ENCODE measurements around the gene CD248. TPM values are rescaled to one million over a fixed set of nuclear protein-coding genes. Genes with fewer than 3 reads are reported as not detected.
A peak's percentile ranks its signal among the peaks of the same experiment; 100 is the strongest.

Gene CD248
- total RNA-seq, 1 donor from 2014 or later: 11.4 TPM

GRCh38 chr11:66288671-66289547, 27.9 kb downstream of the CD248 start, which contains the start of gene YIF1A:
TSS of gene YIF1A (minus strand) at chr11:66289143. CDS start at chr11:66288985, 158 bp downstream.
- Mint-ChIP-seq H3K27ac (ENCODE audit: unreplicated experiment) (peak within 1 kb of the TSS; percentile 98), H3K36me3 (ENCODE audit: unreplicated experiment) (no peaks in the 10 kb centered on the region)

GRCh38 chr11:66287889-66288670, 28.8 kb downstream of the CD248 start:
- H3K36me3 Mint-ChIP-seq (ENCODE audit: unreplicated experiment): no peaks in the 10 kb centered on the region
- H3K4me1 Mint-ChIP-seq (ENCODE audit: low read depth, unreplicated experiment): peaks cover 33% of the 10 kb centered on the region
- H3K27ac Mint-ChIP-seq (ENCODE audit: unreplicated experiment): peak overlapping the region; percentile 98
- DNase-seq: no peak
- peak overlapping the region; percentile 96 for H3K4me3 Mint-ChIP-seq (ENCODE audit: unreplicated experiment)
- no peak for TF ChIP-seq CTCF (IDR thresholded peaks at IDR 0.05; ENCODE audit: partially characterized antibody, unreplicated experiment)
- H3K27me3 Mint-ChIP-seq (ENCODE audit: unreplicated experiment): peaks cover 29% of the 10 kb centered on the region
- peaks cover 18% of the 10 kb centered on the region for H3K9me3 Mint-ChIP-seq (ENCODE audit: unreplicated experiment)

More at GRCh38 chr11:66288671-66289547, 27.9 kb downstream of the CD248 start, which contains the start of gene YIF1A:
- peaks cover 21% of the 10 kb centered on the region for H3K9me3 Mint-ChIP-seq (ENCODE audit: unreplicated experiment)
- peak within 1 kb of the TSS; percentile 96 for H3K4me3 Mint-ChIP-seq (ENCODE audit: unreplicated experiment)
- H3K27me3 Mint-ChIP-seq (ENCODE audit: unreplicated experiment): peaks cover 29% of the 10 kb centered on the region
- peak; percentile 99 for DNase-seq
- no peak for TF ChIP-seq CTCF (IDR thresholded peaks at IDR 0.05; ENCODE audit: partially characterized antibody, unreplicated experiment)
- peaks cover 34% of the 10 kb centered on the region for H3K4me1 Mint-ChIP-seq (ENCODE audit: low read depth, unreplicated experiment)

DNA sequence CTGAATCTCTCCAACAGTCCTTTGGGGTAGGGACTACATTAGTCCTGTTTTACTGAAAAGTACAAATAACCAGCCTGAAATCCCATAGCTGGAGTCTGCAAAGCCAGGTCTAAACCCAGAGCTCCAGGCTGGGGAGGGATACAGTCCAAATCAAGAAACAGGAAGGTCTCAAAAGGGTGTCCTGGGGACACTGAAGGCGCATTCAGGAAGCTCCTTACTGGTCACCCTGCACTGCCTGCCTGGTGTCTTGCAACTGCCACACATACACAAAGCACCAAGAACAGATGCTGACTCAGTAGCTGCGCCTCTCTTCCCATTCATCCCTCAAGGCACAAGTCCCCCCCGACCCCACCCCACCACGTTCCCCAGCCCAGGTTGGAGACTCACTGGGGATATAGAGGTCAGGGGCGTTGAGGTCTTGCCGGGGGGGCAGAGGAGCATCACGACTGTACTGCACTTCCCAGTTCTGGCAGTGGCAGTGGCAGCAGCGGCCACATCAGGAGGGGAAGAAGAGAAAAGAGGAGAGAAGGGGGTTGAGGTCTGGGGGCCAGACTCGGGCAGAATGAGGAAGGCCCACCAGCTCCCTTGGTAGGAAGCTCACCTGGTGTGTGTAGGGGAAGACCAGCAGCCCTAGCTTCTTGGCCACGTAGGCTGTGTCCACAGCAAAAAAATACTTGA, 29.5 kb downstream of the CD248 start:
- H3K4me1 Mint-ChIP-seq (ENCODE audit: low read depth, unreplicated experiment): peaks cover 31% of the 10 kb centered on the region
- H3K9me3 Mint-ChIP-seq (ENCODE audit: unreplicated experiment): peaks cover 16% of the 10 kb centered on the region
- H3K4me3 Mint-ChIP-seq (ENCODE audit: unreplicated experiment): peak overlapping the region; percentile 81
- TF ChIP-seq CTCF (IDR thresholded peaks at IDR 0.05; ENCODE audit: partially characterized antibody, unreplicated experiment): no peak
- DNase-seq: no peak
- H3K36me3 Mint-ChIP-seq (ENCODE audit: unreplicated experiment): no peaks in the 10 kb centered on the region
- peak overlapping the region; percentile 82 for H3K27ac Mint-ChIP-seq (ENCODE audit: unreplicated experiment)
- peaks cover 25% of the 10 kb centered on the region for H3K27me3 Mint-ChIP-seq (ENCODE audit: unreplicated experiment)

DNA sequence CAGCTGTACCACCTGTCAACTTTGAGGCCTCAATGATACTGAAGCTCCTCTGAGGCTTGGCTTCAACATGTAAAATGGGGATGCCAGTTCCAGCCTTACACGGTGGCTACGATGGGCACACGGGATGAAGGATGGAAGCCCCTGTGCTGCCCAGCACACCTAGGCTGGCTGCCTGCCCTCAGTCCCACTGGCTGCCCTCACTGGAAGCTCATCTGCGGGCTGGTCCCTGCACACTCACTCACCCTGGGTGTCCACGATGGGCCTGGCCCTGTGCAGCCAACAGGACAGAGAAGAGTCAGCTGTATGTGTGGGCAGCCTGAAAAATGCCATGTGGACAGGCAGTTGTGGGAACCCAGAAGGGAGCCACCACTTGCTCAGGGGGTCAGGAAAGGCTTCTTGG, 30.1 kb downstream of the CD248 start:
- Mint-ChIP-seq H3K27ac (ENCODE audit: unreplicated experiment) (no peak overlapping the region), H3K4me1 (ENCODE audit: low read depth, unreplicated experiment) (peaks cover 35% of the 10 kb centered on the region), H3K4me3 (ENCODE audit: unreplicated experiment) (peak overlapping the region; percentile 46), H3K9me3 (ENCODE audit: unreplicated experiment) (peaks cover 16% of the 10 kb centered on the region), H3K27me3 (ENCODE audit: unreplicated experiment) (peaks cover 25% of the 10 kb centered on the region), H3K36me3 (ENCODE audit: unreplicated experiment) (no peaks in the 10 kb centered on the region)
- no peak for TF ChIP-seq CTCF (IDR thresholded peaks at IDR 0.05; ENCODE audit: partially characterized antibody, unreplicated experiment)
- no peak for DNase-seq

All from glutamatergic neuron (in vitro differentiated cells).